Naive thymus-derived CD8-positive, alpha-beta T cell (primary cell): ENCODE measurements around the gene SRSF6. TPM values are rescaled to one million over a fixed set of nuclear protein-coding genes. Genes with fewer than 3 reads are reported as not detected.
"Not testable (repeated sequence)": the region's sequence is repeated elsewhere in the genome, so short reads cannot be mapped to it uniquely, and the experiment has no call there.

ENCODE experiments used
- ATAC-seq, 2 donors: fragments of 150-1000 bp; cut with Tn5 transposase in 1 of 2; sonication (Bioruptor Pico), chemical (Tn5 transposase) in 1 of 2; 1 replicate in 1 of 2; 2 replicates in 1 of 2; pipeline ENCODE4 v1.10.0; 2021; ENCODE audit warnings: mild to moderate bottlenecking in 2 of 2, moderate library complexity in 2 of 2
- POLR2A ChIA-PET: fragments of 350-600 bp; sonication (Branson Sonifier 250); formaldehyde crosslinking; loops from one replicate; lab custom pipeline; 2021; ENCODE audit warnings: antibody characterized with exemption; lab: Charles Lee
- DNase-seq, 10 donors: peaks; one replicate each; pipeline versions ENCODE4 v3.0.0 to v3.0.0-alpha.2; 2020 to 2022
- H3K27ac Mint-ChIP-seq, 10 donors: one replicate each; pipeline ENCODE4 v1.8.0; 2020 to 2022; ENCODE audit warnings: mild to moderate bottlenecking in 10 of 10, mixed read lengths in 10 of 10, moderate library complexity in 4 of 10, inconsistent platforms in 1 of 10
- H3K27me3 Mint-ChIP-seq, 5 donors: one replicate each; pipeline ENCODE4 v1.8.0; 2021 to 2022; ENCODE audit warnings: mixed read lengths in 5 of 5
- H3K36me3 Mint-ChIP-seq, 3 donors: one replicate each; pipeline ENCODE4 v1.8.0; 2020 to 2022; ENCODE audit warnings: mixed read lengths in 3 of 3, mild to moderate bottlenecking in 2 of 3, inconsistent platforms in 1 of 3
- H3K4me1 Mint-ChIP-seq, 4 donors: one replicate each; pipeline ENCODE4 v1.8.0; 2021 to 2022; ENCODE audit warnings: mixed read lengths in 4 of 4
- H3K4me3 Mint-ChIP-seq, 10 donors: one replicate each; pipeline ENCODE4 v1.8.0; 2020 to 2022; ENCODE audit warnings: mild to moderate bottlenecking in 10 of 10, mixed read lengths in 10 of 10, moderate library complexity in 6 of 10, inconsistent platforms in 1 of 10
- H3K9me3 Mint-ChIP-seq, 9 donors: one replicate each; pipeline ENCODE4 v1.8.0; 2020 to 2022; ENCODE audit warnings: mixed read lengths in 9 of 9, mild to moderate bottlenecking in 3 of 9, inconsistent platforms in 1 of 9, moderate library complexity in 1 of 9
- polyA plus RNA-seq, 3 donors: library from polyadenylated mRNA; unstranded; fragments of 300-500 nt; fragmentation: Illumina TruSeq; gene quantifications; one replicate each; pipeline ENCODE4 v1.2.3, GENCODE V29; 2021
- total RNA-seq, 8 experiments: library from RNA in 2 of 8; stranded (reverse) in 2 of 8; gene quantifications; one replicate each; pipeline ENCODE4 v1.2.3 and lab custom pipeline; 2021 to 2026

Gene SRSF6
- total and polyA plus RNA-seq, 5 experiments from 2014 or later, result 41.1 to 241 (median 54.8) TPM

GRCh38 chr20:43463527-43464218 is 6.0 kb downstream of the SRSF6 start:
- Mint-ChIP-seq H3K36me3 (peaks cover 12 to 92% (median 32%) of the 10 kb centered on the region in 3 donors), H3K27me3 (no peaks in the 10 kb centered on the region), H3K9me3 (no peaks in the 10 kb centered on the region), H3K4me3 (no peak overlapping the region), H3K4me1 (peaks cover 15 to 52% (median 44%) of the 10 kb centered on the region in 4 donors), H3K27ac (peak overlapping the region in 5 of 10 donors; percentile 3 to 72 (median 16))
- ATAC-seq (peak in 1 of 2 donors; percentile 7), DNase-seq (no peak)
- POLR2A ChIA-PET, result interaction anchor here (1.5 kb wide), 1 partner anchor 51 kb away, joined by 3 read pairs; no protein-coding TSS in a partner anchor

GRCh38 chr20:43464219-43464790 is 6.6 kb downstream of the SRSF6 start:
- Mint-ChIP-seq H3K27ac (peak overlapping the region in 4 of 10 donors; percentile 3 to 44 (median 28)), H3K9me3 (no peaks in the 10 kb centered on the region), H3K36me3 (peaks cover 12 to 94% (median 35%) of the 10 kb centered on the region in 3 donors), H3K27me3 (no peaks in the 10 kb centered on the region), H3K4me1 (peaks cover 15 to 47% (median 41%) of the 10 kb centered on the region in 4 donors), H3K4me3 (no peak overlapping the region)
- POLR2A ChIA-PET, result interaction anchor here (1.5 kb wide), 1 partner anchor 50 kb away, joined by 3 read pairs; no protein-coding TSS in a partner anchor
- ATAC-seq, result peak in 1 of 2 donors; percentile 8
- no peak for DNase-seq

- DNase-seq (no peak), ATAC-seq (no peak)
- no peaks in the 10 kb centered on the region for H3K27me3 Mint-ChIP-seq
- POLR2A ChIA-PET, result interaction anchor here (1.7 kb wide), 1 partner anchor 8 kb away, joined by 5 read pairs; the partner anchor contains the start of gene SRSF6
- peaks cover 9 to 94% (median 29%) of the 10 kb centered on the region in 3 donors for H3K36me3 Mint-ChIP-seq
- H3K9me3 Mint-ChIP-seq, result no peaks in the 10 kb centered on the region
- no peak overlapping the region for H3K4me3 Mint-ChIP-seq
- peaks cover 11 to 38% (median 28%) of the 10 kb centered on the region in 4 donors for H3K4me1 Mint-ChIP-seq
- peak overlapping the region in 3 of 10 donors; percentile 27 to 74 (median 51) for H3K27ac Mint-ChIP-seq
Observed at GRCh38 chr20:43465625-43465943, 7.9 kb downstream of the SRSF6 start.

- POLR2A ChIA-PET, result no interaction called here
- no peak overlapping the region for H3K4me3 Mint-ChIP-seq
- H3K9me3 Mint-ChIP-seq, result no peaks in the 10 kb centered on the region
- no peak for ATAC-seq
- DNase-seq, result no peak
- no peaks in the 10 kb centered on the region for H3K27me3 Mint-ChIP-seq
- H3K4me1 Mint-ChIP-seq, result peaks cover 11 to 29% (median 18%) of the 10 kb centered on the region in 4 donors
- peaks cover 5 to 79% (median 25%) of the 10 kb centered on the region in 3 donors for H3K36me3 Mint-ChIP-seq
- H3K27ac Mint-ChIP-seq, result peak overlapping the region in 4 of 10 donors; percentile 7 to 87 (median 44)
Observed at GRCh38 chr20:43467589-43467988, 9.9 kb downstream of the SRSF6 start.

- Mint-ChIP-seq H3K9me3 (no peaks in the 10 kb centered on the region), H3K27ac (peak overlapping the region in 2 of 10 donors; percentile 66 to 84), H3K4me3 (no peak overlapping the region), H3K36me3 (peaks cover 0 to 29% (median 6%) of the 10 kb centered on the region in 3 donors), H3K4me1 (peaks cover 10 to 21% (median 13%) of the 10 kb centered on the region in 4 donors), H3K27me3 (no peaks in the 10 kb centered on the region)
- POLR2A ChIA-PET, result interaction anchor here (1.0 kb wide), 1 partner anchor 11 kb away, joined by 8 read pairs; no protein-coding TSS in a partner anchor
- DNase-seq, result no peak
- ATAC-seq, result no peak
Observed at GRCh38 chr20:43472671-43473380, 15.1 kb downstream of the SRSF6 start.

GRCh38 chr20:43473381-43473704 is 15.6 kb downstream of the SRSF6 start:
- ATAC-seq (no peak), DNase-seq (no peak)
- Mint-ChIP-seq H3K27me3 (no peaks in the 10 kb centered on the region), H3K4me1 (peaks cover 10 to 21% (median 13%) of the 10 kb centered on the region in 4 donors), H3K27ac (no peak overlapping the region), H3K36me3 (peaks cover 0 to 26% (median 6%) of the 10 kb centered on the region in 3 donors), H3K9me3 (no peaks in the 10 kb centered on the region), H3K4me3 (no peak overlapping the region)
- POLR2A ChIA-PET, result interaction anchor here (1.0 kb wide), 1 partner anchor 11 kb away, joined by 8 read pairs; no protein-coding TSS in a partner anchor

GRCh38 chr20:43477193-43477592 is 19.5 kb downstream of the SRSF6 start:
- H3K9me3 Mint-ChIP-seq, result no peaks in the 10 kb centered on the region
- POLR2A ChIA-PET, result no interaction called here
- H3K4me3 Mint-ChIP-seq, result no peak overlapping the region
- H3K27ac Mint-ChIP-seq, result peak overlapping the region in 2 of 10 donors; percentile 12 to 47
- H3K4me1 Mint-ChIP-seq, result peaks cover 8 to 14% (median 12%) of the 10 kb centered on the region in 4 donors
- no peaks in the 10 kb centered on the region for H3K27me3 Mint-ChIP-seq
- H3K36me3 Mint-ChIP-seq, result peaks cover 0 to 3% (median 0%) of the 10 kb centered on the region in 3 donors
- no peak for ATAC-seq
- no peak for DNase-seq

GRCh38 chr20:43477619-43478018 is 19.9 kb downstream of the SRSF6 start:
- no peak overlapping the region for H3K27ac Mint-ChIP-seq
- no peaks in the 10 kb centered on the region for H3K9me3 Mint-ChIP-seq
- H3K4me1 Mint-ChIP-seq, result peaks cover 7 to 14% (median 12%) of the 10 kb centered on the region in 4 donors
- peaks cover 0 to 3% (median 0%) of the 10 kb centered on the region in 3 donors for H3K36me3 Mint-ChIP-seq
- no peak for ATAC-seq
- H3K4me3 Mint-ChIP-seq, result no peak overlapping the region
- POLR2A ChIA-PET, result interaction anchor here (0.6 kb wide), 1 partner anchor 17 kb away, joined by 4 read pairs; no protein-coding TSS in a partner anchor
- DNase-seq, result no peak
- no peaks in the 10 kb centered on the region for H3K27me3 Mint-ChIP-seq

- POLR2A ChIA-PET, result no interaction called here
- H3K4me1 Mint-ChIP-seq, result no peaks in the 10 kb centered on the region
- H3K4me3 Mint-ChIP-seq, result no peak overlapping the region
- no peak for DNase-seq
- H3K27me3 Mint-ChIP-seq, result peaks cover 0 to 16% (median 2%) of the 10 kb centered on the region in 5 donors
- peaks cover 0 to 24% (median 16%) of the 10 kb centered on the region in 9 donors for H3K9me3 Mint-ChIP-seq
- peaks cover 0 to 10% (median 0%) of the 10 kb centered on the region in 3 donors for H3K36me3 Mint-ChIP-seq
- ATAC-seq, result no peak
- no peak overlapping the region for H3K27ac Mint-ChIP-seq
Observed at GRCh38 chr20:43490038-43490437, 32.3 kb downstream of the SRSF6 start.

GRCh38 chr20:43492101-43492500 is 34.4 kb downstream of the SRSF6 start:
- H3K27me3 Mint-ChIP-seq, result peaks cover 0 to 16% (median 2%) of the 10 kb centered on the region in 5 donors
- POLR2A ChIA-PET, result no interaction called here
- DNase-seq (no peak), ATAC-seq (no peak)
- H3K27ac Mint-ChIP-seq, result no peak overlapping the region
- H3K9me3 Mint-ChIP-seq, result peaks cover 0 to 26% (median 8%) of the 10 kb centered on the region in 9 donors
- no peaks in the 10 kb centered on the region for H3K4me1 Mint-ChIP-seq
- peaks cover 0 to 22% (median 2%) of the 10 kb centered on the region in 3 donors for H3K36me3 Mint-ChIP-seq
- no peak overlapping the region for H3K4me3 Mint-ChIP-seq

- no peak overlapping the region for H3K4me3 Mint-ChIP-seq
- H3K27ac Mint-ChIP-seq, result no peak overlapping the region
- peaks cover 0 to 16% (median 2%) of the 10 kb centered on the region in 3 donors for H3K36me3 Mint-ChIP-seq
- peaks cover 0 to 13% (median 2%) of the 10 kb centered on the region in 5 donors for H3K27me3 Mint-ChIP-seq
- no peak for DNase-seq
- peaks cover 0 to 1% (median 0%) of the 10 kb centered on the region in 4 donors for H3K4me1 Mint-ChIP-seq
- peaks cover 0 to 23% (median 5%) of the 10 kb centered on the region in 9 donors for H3K9me3 Mint-ChIP-seq
- POLR2A ChIA-PET, result no interaction called here
- ATAC-seq, result no peak
Observed at GRCh38 chr20:43495388-43495787, 37.7 kb downstream of the SRSF6 start.

- peak overlapping the region in 1 of 10 donors; percentile 44 for H3K27ac Mint-ChIP-seq
- POLR2A ChIA-PET, result not testable (repeated sequence)
Observed at GRCh38 chr20:43502021-43502420, 44.3 kb downstream of the SRSF6 start.

More at GRCh38 chr20:43502021-43502420, 44.3 kb downstream of the SRSF6 start:
- H3K9me3 Mint-ChIP-seq, ATAC-seq, DNase-seq, H3K4me3 Mint-ChIP-seq, H3K4me1 Mint-ChIP-seq, H3K36me3 Mint-ChIP-seq: not testable (repeated sequence)
- peaks cover 8 to 31% (median 27%) of the 10 kb centered on the region in 5 donors for H3K27me3 Mint-ChIP-seq
